Activated naive CD4-positive, alpha-beta T cell treated with anti-CD3 and anti-CD28 coated beads for 36 hours (primary cell): ENCODE data around the gene PRSS56. TPM values are rescaled to one million over a fixed set of nuclear protein-coding genes. Genes with fewer than 3 reads are reported as not detected.
"Not testable (repeated sequence)": the region's sequence is repeated elsewhere in the genome, so short reads cannot be mapped to it uniquely, and the experiment has no call there.

ENCODE experiments used
- CTCF ChIA-PET: fragments of 350-600 bp; sonication (Branson Sonifier 250); formaldehyde crosslinking; loops from one replicate; lab custom pipeline; 2021; ENCODE audit warnings: antibody characterized with exemption; lab: Charles Lee
- DNase-seq: peaks from one replicate; pipeline ENCODE4 v3.0.0-alpha.2; 2020
- H3K27ac Mint-ChIP-seq: one replicate; pipeline ENCODE4 v1.8.0; 2021; ENCODE audit warnings: mild to moderate bottlenecking, mixed read lengths
- H3K27me3 Mint-ChIP-seq: one replicate; pipeline ENCODE4 v1.8.0; 2021; ENCODE audit warnings: low read depth, mixed read lengths
- H3K36me3 Mint-ChIP-seq: one replicate; pipeline ENCODE4 v1.8.0; 2021; ENCODE audit warnings: low read depth, mixed read lengths
- H3K4me1 Mint-ChIP-seq: one replicate; pipeline ENCODE4 v1.8.0; 2021; ENCODE audit warnings: low read depth, mixed read lengths
- H3K4me3 Mint-ChIP-seq: one replicate; pipeline ENCODE4 v1.8.0; 2021; ENCODE audit warnings: mild to moderate bottlenecking, moderate library complexity, mixed read lengths
- H3K9me3 Mint-ChIP-seq: one replicate; pipeline ENCODE4 v1.8.0; 2021; ENCODE audit warnings: mixed read lengths
- intact Hi-C: fragments of 100-400 bp; cut with micrococcal nuclease; formaldehyde crosslinking; loops from one replicate; pipeline ENCODE4 v1.15.1; 2023
- total RNA-seq, 2 experiments: library from RNA; stranded (reverse); gene quantifications; one replicate each; pipeline ENCODE4 v1.2.3, GENCODE V29; 2021

The PRSS56 gene
- total RNA-seq, 2 experiments from 2014 or later, result not detected

GRCh38 chr2:232562515-232563151 is 42.4 kb downstream of the PRSS56 start:
- Mint-ChIP-seq H3K9me3 (no peaks in the 10 kb centered on the region), H3K36me3 (peaks cover 34% of the 10 kb centered on the region), H3K4me1 (no peaks in the 10 kb centered on the region), H3K4me3 (no peak overlapping the region), H3K27ac (no peak overlapping the region), H3K27me3 (no peaks in the 10 kb centered on the region)
- CTCF ChIA-PET, result interaction anchor here (1.7 kb wide), 1 partner anchor 12 kb away, joined by 4 read pairs; the partner anchor contains the start of genes EIF4E2 and TIGD1
- no peak for DNase-seq
- intact Hi-C loops, result no loop called here

GRCh38 chr2:232563580-232563979 is 43.4 kb downstream of the PRSS56 start:
- Mint-ChIP-seq H3K27ac (no peak overlapping the region), H3K4me1 (no peaks in the 10 kb centered on the region), H3K4me3 (no peak overlapping the region), H3K36me3 (peaks cover 37% of the 10 kb centered on the region), H3K9me3 (no peaks in the 10 kb centered on the region), H3K27me3 (no peaks in the 10 kb centered on the region)
- CTCF ChIA-PET, result interaction anchor here (0.9 to 1.7 kb wide), 2 partner anchors 13 to 41 kb away, joined by 4 read pairs; partner anchors contain the start of genes EIF4E2 and TIGD1
- intact Hi-C loops, result no loop called here
- no peak for DNase-seq

GRCh38 chr2:232567721-232568120 is 47.5 kb downstream of the PRSS56 start:
- DNase-seq, result no peak
- Mint-ChIP-seq H3K4me1 (no peaks in the 10 kb centered on the region), H3K36me3 (peaks cover 37% of the 10 kb centered on the region), H3K27ac (no peak overlapping the region), H3K27me3 (no peaks in the 10 kb centered on the region), H3K9me3 (no peaks in the 10 kb centered on the region), H3K4me3 (no peak overlapping the region)
- intact Hi-C loops, result no loop called here
- CTCF ChIA-PET, result no interaction called here

- H3K4me1 Mint-ChIP-seq, result no peaks in the 10 kb centered on the region
- intact Hi-C loops, result no loop called here
- peaks cover 36% of the 10 kb centered on the region for H3K36me3 Mint-ChIP-seq
- no peaks in the 10 kb centered on the region for H3K9me3 Mint-ChIP-seq
- H3K27ac Mint-ChIP-seq, result no peak overlapping the region
- no peak overlapping the region for H3K4me3 Mint-ChIP-seq
- no peak for DNase-seq
- CTCF ChIA-PET, result no interaction called here
- no peaks in the 10 kb centered on the region for H3K27me3 Mint-ChIP-seq
These were observed 48.0 kb downstream of the PRSS56 start for GRCh38 chr2:232568161-232568560.

GRCh38 chr2:232569541-232569940 is 49.4 kb downstream of the PRSS56 start:
- Mint-ChIP-seq H3K27ac (no peak overlapping the region), H3K4me1 (no peaks in the 10 kb centered on the region), H3K9me3 (no peaks in the 10 kb centered on the region), H3K36me3 (peaks cover 41% of the 10 kb centered on the region), H3K27me3 (no peaks in the 10 kb centered on the region), H3K4me3 (no peak overlapping the region)
- intact Hi-C loops, result no loop called here
- no peak for DNase-seq
- CTCF ChIA-PET, result interaction anchor here (0.7 to 1.0 kb wide), 2 partner anchors 10 to 675 kb away, joined by 3 read pairs; no protein-coding TSS in a partner anchor

GRCh38 chr2:232570481-232570880 is 50.3 kb downstream of the PRSS56 start:
- H3K4me1 Mint-ChIP-seq, DNase-seq, CTCF ChIA-PET, H3K9me3 Mint-ChIP-seq, H3K27me3 Mint-ChIP-seq, intact Hi-C loops, H3K27ac Mint-ChIP-seq, H3K4me3 Mint-ChIP-seq: not testable (repeated sequence)
- peaks cover 39% of the 10 kb centered on the region for H3K36me3 Mint-ChIP-seq

GRCh38 chr2:232571026-232571474 is 50.9 kb downstream of the PRSS56 start:
- CTCF ChIA-PET, result no interaction called here
- Mint-ChIP-seq H3K4me1 (no peaks in the 10 kb centered on the region), H3K27me3 (no peaks in the 10 kb centered on the region), H3K36me3 (peaks cover 38% of the 10 kb centered on the region), H3K4me3 (no peak overlapping the region), H3K27ac (no peak overlapping the region), H3K9me3 (no peaks in the 10 kb centered on the region)
- no peak for DNase-seq
- intact Hi-C loops, result no loop called here

- H3K4me1 Mint-ChIP-seq, result no peaks in the 10 kb centered on the region
- H3K36me3 Mint-ChIP-seq, result peaks cover 27% of the 10 kb centered on the region
- DNase-seq, result no peak
- H3K4me3 Mint-ChIP-seq, result no peak overlapping the region
- no peak overlapping the region for H3K27ac Mint-ChIP-seq
- CTCF ChIA-PET, result no interaction called here
- H3K27me3 Mint-ChIP-seq, result no peaks in the 10 kb centered on the region
- intact Hi-C loops, result no loop called here
- no peaks in the 10 kb centered on the region for H3K9me3 Mint-ChIP-seq
These were observed 52.9 kb downstream of the PRSS56 start for GRCh38 chr2:232573042-232573441.

- no peak overlapping the region for H3K4me3 Mint-ChIP-seq
- H3K4me1 Mint-ChIP-seq, result no peaks in the 10 kb centered on the region
- H3K27ac Mint-ChIP-seq, result no peak overlapping the region
- CTCF ChIA-PET, result no interaction called here
- DNase-seq, result no peak
- H3K27me3 Mint-ChIP-seq, result no peaks in the 10 kb centered on the region
- no peaks in the 10 kb centered on the region for H3K9me3 Mint-ChIP-seq
- H3K36me3 Mint-ChIP-seq, result peaks cover 20% of the 10 kb centered on the region
- intact Hi-C loops, result no loop called here
These were observed 53.7 kb downstream of the PRSS56 start for GRCh38 chr2:232573771-232574435.

GRCh38 chr2:232574674-232575403 is 54.7 kb downstream of the PRSS56 start:
- Mint-ChIP-seq H3K27ac (no peak overlapping the region), H3K4me1 (no peaks in the 10 kb centered on the region), H3K4me3 (no peak overlapping the region), H3K9me3 (no peaks in the 10 kb centered on the region), H3K27me3 (no peaks in the 10 kb centered on the region), H3K36me3 (peaks cover 17% of the 10 kb centered on the region)
- CTCF ChIA-PET, result interaction anchor here (0.7 kb wide), 1 partner anchor 12 kb away, joined by 3 read pairs; no protein-coding TSS in a partner anchor
- intact Hi-C loops, result no loop called here
- no peak for DNase-seq
